Progenitor cell of endocrine pancreas (in vitro differentiated cells): ENCODE measurements around the gene PRADC1. TPM values are rescaled to one million over a fixed set of nuclear protein-coding genes. Genes with fewer than 3 reads are reported as not detected.

Experiments used
- DNase-seq: peaks from one replicate; pipeline ENCODE4 v3.0.0; 2021; ENCODE audit warnings: low spot score; ENCODE audit not compliant: unreplicated experiment
- H3K27ac Mint-ChIP-seq: 2 replicates; pipeline ENCODE4 v1.8.0; 2021; ENCODE audit warnings: mild to moderate bottlenecking, moderate library complexity, mixed read lengths
- H3K27me3 Mint-ChIP-seq: 2 replicates; pipeline ENCODE4 v1.8.0; 2021; ENCODE audit warnings: mixed read lengths
- H3K36me3 Mint-ChIP-seq: 2 replicates; pipeline ENCODE4 v1.8.0; 2022; ENCODE audit warnings: mixed read lengths; ENCODE audit not compliant: insufficient read depth
- H3K4me1 Mint-ChIP-seq: 2 replicates; pipeline ENCODE4 v1.8.0; 2021; ENCODE audit warnings: low read depth, mixed read lengths
- H3K4me3 Mint-ChIP-seq: 2 replicates; pipeline ENCODE4 v1.8.0; 2021; ENCODE audit warnings: low read depth, mild to moderate bottlenecking, moderate library complexity, mixed read lengths
- H3K9me3 Mint-ChIP-seq: 2 replicates; pipeline ENCODE4 v1.8.0; 2021; ENCODE audit warnings: low read depth, mixed read lengths
- total RNA-seq: library from RNA; stranded (reverse); gene quantifications from 2 replicates; pipeline ENCODE4 v1.2.1, GENCODE V29; 2021
- TF ChIP-seq, protein P1 (sequence below): fragments of 200-600 bp; sonication (generic); IDR thresholded peaks from one replicate; pipeline ENCODE4 v1.5.0; 2021; ENCODE audit warnings: antibody characterized with exemption, mild to moderate bottlenecking; ENCODE audit not compliant: unreplicated experiment

The PRADC1 gene
- total RNA-seq, 1 donor from 2014 or later = 9.8 TPM

- no peak overlapping the region for H3K27ac Mint-ChIP-seq
- no peaks in the 10 kb centered on the region for H3K4me1 Mint-ChIP-seq
- no peak overlapping the region for H3K4me3 Mint-ChIP-seq
- no peaks in the 10 kb centered on the region for H3K27me3 Mint-ChIP-seq
- no peaks in the 10 kb centered on the region for H3K9me3 Mint-ChIP-seq
- TF ChIP-seq, protein P1, sequence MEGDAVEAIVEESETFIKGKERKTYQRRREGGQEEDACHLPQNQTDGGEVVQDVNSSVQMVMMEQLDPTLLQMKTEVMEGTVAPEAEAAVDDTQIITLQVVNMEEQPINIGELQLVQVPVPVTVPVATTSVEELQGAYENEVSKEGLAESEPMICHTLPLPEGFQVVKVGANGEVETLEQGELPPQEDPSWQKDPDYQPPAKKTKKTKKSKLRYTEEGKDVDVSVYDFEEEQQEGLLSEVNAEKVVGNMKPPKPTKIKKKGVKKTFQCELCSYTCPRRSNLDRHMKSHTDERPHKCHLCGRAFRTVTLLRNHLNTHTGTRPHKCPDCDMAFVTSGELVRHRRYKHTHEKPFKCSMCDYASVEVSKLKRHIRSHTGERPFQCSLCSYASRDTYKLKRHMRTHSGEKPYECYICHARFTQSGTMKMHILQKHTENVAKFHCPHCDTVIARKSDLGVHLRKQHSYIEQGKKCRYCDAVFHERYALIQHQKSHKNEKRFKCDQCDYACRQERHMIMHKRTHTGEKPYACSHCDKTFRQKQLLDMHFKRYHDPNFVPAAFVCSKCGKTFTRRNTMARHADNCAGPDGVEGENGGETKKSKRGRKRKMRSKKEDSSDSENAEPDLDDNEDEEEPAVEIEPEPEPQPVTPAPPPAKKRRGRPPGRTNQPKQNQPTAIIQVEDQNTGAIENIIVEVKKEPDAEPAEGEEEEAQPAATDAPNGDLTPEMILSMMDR = no peak
- no peak for DNase-seq
- no peaks in the 10 kb centered on the region for H3K36me3 Mint-ChIP-seq
These were observed 25.3 kb upstream of the PRADC1 start for GRCh38 chr2:73258186-73258912.

DNA sequence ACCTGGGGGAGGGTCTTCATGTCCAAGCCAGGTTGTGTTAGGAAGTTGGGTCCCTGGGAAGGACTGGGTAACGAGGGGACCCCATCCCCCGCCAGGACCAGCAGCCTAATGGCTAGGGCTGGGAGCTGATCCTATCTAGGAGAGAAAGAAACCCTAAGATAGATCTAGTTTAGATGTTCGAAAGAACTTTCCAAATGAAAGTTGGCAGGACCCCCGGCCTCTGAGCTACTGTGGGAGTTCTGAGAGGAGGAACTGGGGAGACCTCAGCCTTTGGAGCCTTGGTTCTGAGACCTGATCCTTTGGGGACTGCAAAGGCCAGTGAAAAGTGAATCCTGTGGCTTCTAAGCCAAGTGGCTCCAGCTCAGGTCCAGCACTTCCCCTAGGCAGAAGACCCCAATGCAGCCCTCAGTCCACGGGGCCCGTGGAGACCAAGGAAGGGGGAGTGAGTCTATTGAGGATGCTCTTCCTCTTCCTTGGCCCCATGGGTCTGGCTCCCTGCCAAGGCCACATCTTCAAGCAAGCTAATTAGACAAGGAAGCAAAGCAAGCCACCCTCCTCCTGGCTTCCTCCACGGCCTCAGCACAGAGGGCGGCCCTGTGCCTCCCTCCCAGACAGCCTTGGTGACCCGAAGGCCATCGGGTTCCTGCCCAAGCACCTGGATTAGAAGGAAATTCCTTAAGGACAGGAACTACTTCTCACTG lies 24.5 kb upstream of the PRADC1 start:
- DNase-seq = no peak
- H3K4me1 Mint-ChIP-seq = no peaks in the 10 kb centered on the region
- H3K27me3 Mint-ChIP-seq = no peaks in the 10 kb centered on the region
- TF ChIP-seq, protein P1 = no peak
- no peak overlapping the region for H3K27ac Mint-ChIP-seq
- no peaks in the 10 kb centered on the region for H3K36me3 Mint-ChIP-seq
- no peak overlapping the region for H3K4me3 Mint-ChIP-seq
- no peaks in the 10 kb centered on the region for H3K9me3 Mint-ChIP-seq

- H3K4me3 Mint-ChIP-seq = no peak overlapping the region
- H3K27me3 Mint-ChIP-seq = no peaks in the 10 kb centered on the region
- H3K9me3 Mint-ChIP-seq = no peaks in the 10 kb centered on the region
- no peaks in the 10 kb centered on the region for H3K4me1 Mint-ChIP-seq
- H3K36me3 Mint-ChIP-seq = no peaks in the 10 kb centered on the region
- H3K27ac Mint-ChIP-seq = peak overlapping the region; percentile 29
- DNase-seq = no peak
- TF ChIP-seq, protein P1 = no peak
These were observed 24.0 kb upstream of the PRADC1 start for GRCh38 chr2:73257021-73257420.

DNA sequence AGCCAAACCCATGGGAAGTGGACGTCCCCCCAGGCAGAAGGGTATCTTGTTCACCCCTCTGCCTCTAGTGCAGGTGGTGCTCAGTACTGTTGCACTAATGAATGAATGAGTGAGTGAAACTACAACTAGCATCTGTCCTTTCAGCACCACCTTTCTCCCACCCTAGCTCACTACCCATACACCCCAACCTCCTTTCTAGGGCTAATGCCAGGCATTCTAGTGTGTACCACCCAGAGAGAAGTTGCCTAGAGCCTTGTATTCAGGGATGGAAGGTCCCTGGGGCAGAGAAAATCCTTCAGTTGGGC lies 23.5 kb upstream of the PRADC1 start:
- H3K27me3 Mint-ChIP-seq = no peaks in the 10 kb centered on the region
- H3K27ac Mint-ChIP-seq = peak overlapping the region; percentile 30
- DNase-seq = no peak
- no peaks in the 10 kb centered on the region for H3K9me3 Mint-ChIP-seq
- H3K4me3 Mint-ChIP-seq = no peak overlapping the region
- H3K4me1 Mint-ChIP-seq = no peaks in the 10 kb centered on the region
- TF ChIP-seq, protein P1 = no peak
- no peaks in the 10 kb centered on the region for H3K36me3 Mint-ChIP-seq

GRCh38 chr2:73255907-73256617 lies 23.0 kb upstream of the PRADC1 start:
- Mint-ChIP-seq H3K4me1 (no peaks in the 10 kb centered on the region), H3K4me3 (no peak overlapping the region), H3K27ac (peak overlapping the region; percentile 30), H3K9me3 (no peaks in the 10 kb centered on the region), H3K36me3 (peaks cover under 1% of the 10 kb centered on the region), H3K27me3 (no peaks in the 10 kb centered on the region)
- TF ChIP-seq, protein P1 = no peak
- no peak for DNase-seq
